Stimulated activated naive CD8-positive, alpha-beta T cell treated with anti-CD3 and anti-CD28 coated beads, Interleukin-15, Interleukin-2, amounts not matched to agents 100 U/mL and 50 U/mL, for 24 hours (primary cell): ENCODE results near the gene EIF1.
"Not testable (repeated sequence)": the region's sequence is repeated elsewhere in the genome, so short reads cannot be mapped to it uniquely, and the experiment has no call there.

ENCODE experiments used
- ATAC-seq: fragments of 150-1000 bp; cut with Tn5 transposase; one replicate; pipeline ENCODE4 v1.10.0; 2021
- DNase-seq: peaks from one replicate; pipeline ENCODE4 v3.0.0; 2021

EIF1 gene

GRCh38 chr17:41655611-41656111, 33.0 kb upstream of the EIF1 start:
- DNase-seq = no peak
- ATAC-seq = no peak

- ATAC-seq (no peak), DNase-seq (no peak)
These were observed 32.2 kb upstream of the EIF1 start for GRCh38 chr17:41656249-41657023.

- DNase-seq = no peak
- ATAC-seq = no peak
These were observed 31.4 kb upstream of the EIF1 start for GRCh38 chr17:41657176-41657754.

GRCh38 chr17:41657936-41658335, 30.7 kb upstream of the EIF1 start:
- no peak for ATAC-seq
- DNase-seq = no peak

- ATAC-seq (no peak), DNase-seq (no peak)
These were observed 29.8 kb upstream of the EIF1 start for GRCh38 chr17:41658846-41659245.

GRCh38 chr17:41659427-41660212, 29.1 kb upstream of the EIF1 start:
- ATAC-seq (no peak), DNase-seq (no peak)

GRCh38 chr17:41660221-41660711, 28.4 kb upstream of the EIF1 start:
- ATAC-seq (no peak), DNase-seq (no peak)

- no peak for ATAC-seq
- no peak for DNase-seq
These were observed 25.1 kb upstream of the EIF1 start for GRCh38 chr17:41663451-41664171.

GRCh38 chr17:41664172-41664457, 24.6 kb upstream of the EIF1 start:
- no peak for DNase-seq
- no peak for ATAC-seq

- DNase-seq (no peak), ATAC-seq (no peak)
These were observed 23.8 kb upstream of the EIF1 start for GRCh38 chr17:41664587-41665565.

GRCh38 chr17:41665566-41666236, 23.0 kb upstream of the EIF1 start:
- peak; percentile 95 for DNase-seq
- peak; percentile 86 for ATAC-seq

GRCh38 chr17:41666237-41666641, 22.4 kb upstream of the EIF1 start:
- ATAC-seq (peak; percentile 68), DNase-seq (peak; percentile 82)

GRCh38 chr17:41666708-41667279, 21.9 kb upstream of the EIF1 start:
- DNase-seq (peak; percentile 93), ATAC-seq (peak; percentile 60)

- DNase-seq (no peak), ATAC-seq (no peak)
These were observed 21.2 kb upstream of the EIF1 start for GRCh38 chr17:41667280-41668041.

GRCh38 chr17:41672153-41672552, 16.5 kb upstream of the EIF1 start:
- ATAC-seq = peak; percentile 73

GRCh38 chr17:41675157-41676057, 13.3 kb upstream of the EIF1 start:
- not testable (repeated sequence) for DNase-seq, ATAC-seq

More at GRCh38 chr17:41672153-41672552, 16.5 kb upstream of the EIF1 start:
- no peak for DNase-seq

GRCh38 chr17:41676058-41676419, 12.6 kb upstream of the EIF1 start:
- DNase-seq = no peak
- ATAC-seq = no peak

GRCh38 chr17:41678411-41678906, 10.2 kb upstream of the EIF1 start:
- peak; percentile 53 for DNase-seq
- ATAC-seq = peak; percentile 63
